ENCODE data around the gene MEF2D.

MEF2D gene

DNA sequence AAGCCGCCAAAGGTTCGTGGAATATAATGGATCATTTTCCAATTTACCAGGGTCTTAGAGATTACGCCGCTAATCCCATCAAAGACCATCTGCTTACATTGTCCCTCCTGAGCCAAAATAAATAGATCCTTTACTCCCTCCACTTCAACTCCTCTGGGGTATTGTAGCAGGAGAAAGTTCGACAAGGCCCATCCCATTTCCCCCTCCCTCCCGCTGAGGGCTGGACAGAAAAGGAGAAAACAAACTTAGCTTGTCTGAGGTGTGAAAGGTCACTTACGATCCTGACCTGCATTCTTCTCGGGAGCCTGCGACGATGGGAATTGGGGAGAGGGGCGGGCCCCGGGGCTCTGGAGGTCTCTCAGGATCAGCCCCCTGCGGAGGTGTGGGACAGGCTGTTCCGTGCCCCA lies 60.8 kb downstream of the MEF2D start:
- DNase-seq, result peak; percentile 44

DNA sequence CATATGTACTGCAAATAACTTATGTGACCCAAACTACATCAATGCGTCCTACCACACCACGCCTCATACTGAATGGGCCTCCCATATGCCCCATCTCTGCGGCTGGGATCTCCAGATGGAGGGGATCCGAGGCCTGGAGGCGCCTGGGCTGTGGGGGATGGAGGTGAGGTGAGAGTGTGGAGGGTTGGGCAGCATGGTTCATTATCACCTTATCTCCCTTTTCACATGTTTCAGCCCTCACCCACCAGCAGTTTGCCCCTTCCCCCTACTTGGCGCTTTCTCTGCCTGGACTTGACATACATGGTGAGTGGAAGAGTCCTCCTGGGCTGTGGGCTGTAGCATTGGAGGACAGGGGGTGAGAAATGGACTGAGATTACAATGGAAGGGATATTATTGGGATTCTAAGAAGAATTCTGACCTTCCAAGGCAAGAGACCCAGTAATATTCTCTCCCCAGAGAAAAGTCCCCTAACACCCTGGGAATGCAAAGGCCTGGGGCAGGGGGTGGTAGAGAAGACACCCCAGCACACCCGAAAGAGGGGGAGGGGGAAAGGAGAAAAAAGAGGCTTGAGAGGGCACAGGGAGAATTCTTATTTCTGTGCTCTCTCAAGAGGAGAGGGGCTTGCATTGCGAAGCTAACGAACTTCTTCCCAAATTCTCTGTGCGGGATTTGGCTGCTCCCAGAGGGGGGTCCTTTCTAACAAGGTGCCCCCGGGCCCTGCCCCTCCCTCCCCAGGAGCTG lies 61.4 kb downstream of the MEF2D start:
- no peak for DNase-seq

DNA sequence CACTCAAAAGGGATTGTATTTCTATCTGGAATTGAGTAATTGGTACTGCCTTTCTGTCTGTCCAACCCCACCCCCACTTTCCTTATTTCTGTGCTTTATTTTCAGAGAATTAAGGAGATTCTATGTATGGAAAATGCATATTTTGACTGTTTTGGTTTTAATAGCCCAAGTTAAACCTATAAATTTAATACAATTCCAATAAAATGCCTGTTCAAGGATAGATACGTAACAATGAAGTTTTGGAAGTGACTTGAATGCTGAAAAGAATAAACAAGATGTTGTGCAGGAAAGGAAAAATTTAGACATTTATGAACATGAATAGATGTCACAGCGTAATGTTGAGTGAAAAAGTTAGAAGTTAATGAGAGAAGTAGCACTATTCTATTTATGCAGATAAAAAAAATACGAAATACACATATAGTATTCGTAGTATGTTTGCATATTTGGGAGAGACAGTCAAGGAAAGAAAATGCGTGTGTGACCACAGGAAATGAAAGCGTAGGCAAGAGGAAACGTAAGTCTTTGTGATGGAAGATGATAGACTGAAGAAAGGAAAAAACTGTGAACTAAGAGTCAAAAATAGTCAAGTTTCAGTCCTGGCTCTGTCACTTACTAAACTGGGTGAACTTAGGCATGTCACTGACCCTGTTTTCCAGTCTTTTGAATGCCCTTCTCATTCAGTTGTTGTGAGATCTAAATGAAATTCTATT lies 62.1 kb downstream of the MEF2D start:
- DNase-seq, result peak; percentile 22

DNA sequence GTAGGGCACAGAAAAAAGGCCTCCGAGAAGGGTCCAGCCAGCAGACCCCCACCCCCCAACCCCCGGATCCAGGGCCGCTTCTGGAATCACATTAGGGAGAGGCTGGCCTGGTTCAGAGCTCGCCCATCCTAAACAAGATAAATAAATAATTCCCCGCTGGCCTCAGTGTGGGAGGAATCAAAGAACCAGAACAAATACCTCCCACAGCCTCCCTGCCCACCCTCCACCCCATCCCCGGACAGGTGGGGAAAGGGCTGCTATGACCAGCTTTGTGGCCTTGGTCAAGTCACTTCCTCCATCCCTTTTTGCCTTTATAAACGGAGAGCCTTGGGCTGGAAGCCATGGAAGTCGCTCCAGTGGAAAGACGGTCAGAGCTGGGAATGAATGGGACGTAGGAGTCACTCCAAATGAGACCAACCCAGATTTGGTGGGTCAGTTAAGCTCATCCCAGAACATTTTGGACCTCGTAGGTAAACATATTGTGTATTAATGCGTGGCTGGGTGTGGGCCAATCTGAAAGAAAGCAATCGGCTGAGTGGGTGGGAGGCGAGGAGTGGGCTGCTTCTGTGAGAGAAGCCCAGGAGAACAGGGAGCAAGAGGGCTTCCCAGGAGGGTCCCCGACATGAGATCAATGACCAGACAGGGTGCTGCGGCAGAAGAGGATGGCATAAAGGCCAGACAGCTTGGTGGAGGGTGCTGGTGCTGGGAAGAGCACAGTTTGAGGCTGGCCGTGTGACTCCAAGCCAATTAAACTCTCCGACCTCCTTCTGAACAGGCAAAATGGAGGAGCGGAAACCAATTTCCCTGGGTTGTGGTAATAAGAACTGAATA lies 63.3 kb downstream of the MEF2D start:
- DNase-seq, result peak; percentile 24

DNA sequence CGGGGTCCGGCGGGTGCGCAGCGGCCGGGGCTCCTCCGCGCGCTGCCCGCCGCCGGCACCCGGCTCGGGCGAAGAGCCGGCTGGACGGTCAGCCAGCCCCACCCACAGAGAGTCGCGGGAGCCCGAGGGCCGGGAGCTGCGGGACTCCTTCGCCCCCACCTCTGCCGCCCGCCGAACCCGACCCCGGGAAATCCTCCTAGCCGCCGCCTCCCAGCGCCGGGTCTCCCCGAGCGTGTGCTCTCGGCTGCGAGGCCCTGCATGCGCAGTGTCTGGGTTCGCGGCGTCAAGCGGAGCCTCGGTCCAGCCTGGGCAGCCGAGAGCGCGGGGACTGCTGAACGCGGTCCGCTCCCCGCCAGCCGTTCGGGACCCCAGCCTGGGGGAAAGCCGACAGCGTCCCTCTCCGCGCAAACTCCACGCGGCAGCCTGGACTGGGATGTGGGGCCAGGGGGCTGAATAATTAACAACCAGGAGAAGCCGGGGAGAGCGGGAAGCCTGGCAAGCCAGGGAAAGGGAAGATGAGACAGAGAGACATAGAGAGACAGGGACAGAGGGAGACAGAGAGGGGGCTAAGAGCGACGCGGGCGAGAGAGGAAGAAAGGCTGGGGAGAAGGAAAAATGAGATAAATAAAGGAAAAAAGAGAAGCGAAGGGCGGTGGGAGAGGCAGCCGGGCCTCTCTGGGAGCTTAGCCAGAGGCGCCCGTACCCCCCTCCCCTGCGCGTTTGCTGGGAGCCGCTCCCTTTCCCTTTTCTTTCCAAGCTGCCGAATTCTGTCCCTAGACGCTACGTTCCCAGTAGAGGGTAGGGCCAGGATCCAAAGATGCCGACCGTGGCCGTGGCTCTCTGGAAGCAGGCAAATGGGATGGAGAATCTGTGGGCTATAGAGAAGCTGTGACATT lies 64.2 kb downstream of the MEF2D start:
- peak; percentile 66 for DNase-seq

DNA sequence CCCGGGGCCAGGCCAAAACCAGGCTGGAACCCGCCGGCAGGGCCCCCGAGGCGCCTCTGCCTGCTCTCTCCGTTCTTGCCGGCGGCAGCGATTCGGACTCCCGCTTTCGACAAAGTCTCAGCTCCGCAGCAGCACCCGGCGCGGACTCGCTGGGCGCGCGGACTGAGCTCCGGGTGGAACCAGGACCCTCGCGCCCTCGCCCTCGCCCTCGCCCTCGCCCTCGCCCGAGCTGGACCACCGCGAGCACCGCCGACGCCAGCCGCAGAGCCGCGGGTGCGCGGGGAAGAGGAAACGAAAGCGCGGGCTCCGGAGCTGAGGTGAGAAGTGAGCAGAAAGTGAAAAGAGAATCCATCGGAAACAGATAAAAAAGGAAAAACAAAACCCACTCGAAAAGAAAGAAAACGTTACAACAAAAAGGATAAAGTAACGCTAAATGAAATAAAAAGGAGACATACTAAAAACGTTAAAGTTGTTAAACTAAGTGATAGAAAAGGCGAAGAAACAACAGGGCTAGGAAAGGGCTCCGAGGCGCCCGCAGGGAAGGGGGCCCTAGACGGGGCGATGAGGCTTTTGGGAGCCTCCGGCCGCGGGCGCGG lies 64.9 kb downstream of the MEF2D start:
- peak; percentile 64 for DNase-seq

DNA sequence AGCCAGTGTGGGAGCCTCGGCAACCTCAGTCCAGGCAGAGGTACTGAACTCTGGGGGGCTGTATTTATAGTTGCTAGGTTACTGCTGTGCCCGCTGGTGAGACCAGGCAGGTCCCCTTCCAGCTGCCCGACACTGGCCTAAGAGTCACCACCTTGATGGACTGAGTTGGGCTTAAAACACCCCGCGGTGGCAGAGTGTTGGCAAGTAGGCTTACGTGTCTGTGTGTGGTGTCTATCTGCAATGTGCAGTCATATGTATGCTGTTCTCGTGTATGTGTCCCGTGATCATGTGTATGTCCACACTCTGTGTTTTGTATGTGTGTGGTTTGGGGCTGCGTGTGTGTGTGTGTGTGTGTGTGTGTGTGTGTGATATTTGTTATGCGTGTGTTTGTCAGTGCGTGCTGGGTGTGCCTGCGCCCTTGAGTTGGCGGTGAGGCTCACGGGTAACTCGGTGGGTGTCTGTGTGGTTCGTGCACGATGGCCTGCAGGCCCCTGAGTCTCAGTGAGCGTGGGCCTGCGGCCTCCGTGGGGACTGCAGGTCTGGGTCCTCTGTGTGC lies 65.5 kb downstream of the MEF2D start:
- DNase-seq, result peak; percentile 55

DNA sequence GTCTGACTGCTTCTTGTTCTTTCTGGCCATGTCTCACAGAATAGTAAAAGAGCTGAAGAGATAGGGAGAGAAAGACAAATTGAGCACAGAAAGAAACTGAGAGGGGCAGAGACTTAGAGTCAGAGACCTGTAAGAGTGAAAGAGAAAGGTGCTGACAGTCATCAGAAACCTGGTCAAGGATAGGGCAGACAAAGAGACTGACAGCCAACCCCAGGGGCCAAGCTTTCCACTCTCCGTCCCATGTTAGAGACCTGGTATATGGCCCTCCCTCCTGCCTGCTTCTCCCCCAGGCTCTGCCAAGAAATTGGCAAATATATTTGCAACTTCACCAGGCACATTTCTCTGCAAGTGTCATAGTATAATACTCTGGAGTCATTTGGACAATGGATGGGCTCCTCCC lies 67.0 kb downstream of the MEF2D start:
- DNase-seq, result no peak

DNA sequence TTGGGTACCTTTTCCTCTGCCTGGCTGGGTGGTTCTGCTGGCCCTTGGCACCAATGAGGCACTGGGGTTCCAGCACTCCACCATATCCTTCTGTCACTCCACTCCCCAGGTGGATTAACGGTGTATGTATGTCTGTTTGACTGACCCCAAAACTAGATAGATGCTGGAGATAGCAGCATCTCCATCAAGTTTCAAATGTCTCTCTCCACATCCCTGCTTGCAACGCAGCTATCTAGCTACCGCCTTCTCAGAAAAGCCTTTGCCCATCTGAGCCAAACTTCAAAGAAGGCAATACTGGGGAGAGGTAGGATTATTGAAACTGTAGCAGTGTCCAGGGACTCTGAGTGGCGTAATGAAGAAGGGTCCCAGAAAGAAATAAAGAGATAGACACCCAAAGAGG lies 67.5 kb downstream of the MEF2D start:
- no peak for DNase-seq

DNA sequence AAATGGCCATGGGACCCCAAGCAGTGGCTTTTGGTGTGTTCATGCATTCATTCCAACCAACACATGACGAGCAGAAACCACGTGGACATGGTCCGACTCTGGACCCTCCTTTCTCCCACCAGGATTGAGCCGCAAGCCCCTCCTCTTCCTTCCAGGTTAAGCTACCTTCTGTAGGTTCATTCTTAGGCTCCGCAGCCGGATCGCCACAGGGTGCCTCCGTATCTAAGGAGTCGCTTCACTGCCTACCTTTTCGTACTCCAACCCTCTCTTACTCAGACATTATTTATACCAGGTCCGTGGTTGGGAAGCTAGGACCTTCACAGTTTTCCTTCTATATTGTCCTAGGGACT lies 67.9 kb downstream of the MEF2D start:
- no peak for DNase-seq

DNA sequence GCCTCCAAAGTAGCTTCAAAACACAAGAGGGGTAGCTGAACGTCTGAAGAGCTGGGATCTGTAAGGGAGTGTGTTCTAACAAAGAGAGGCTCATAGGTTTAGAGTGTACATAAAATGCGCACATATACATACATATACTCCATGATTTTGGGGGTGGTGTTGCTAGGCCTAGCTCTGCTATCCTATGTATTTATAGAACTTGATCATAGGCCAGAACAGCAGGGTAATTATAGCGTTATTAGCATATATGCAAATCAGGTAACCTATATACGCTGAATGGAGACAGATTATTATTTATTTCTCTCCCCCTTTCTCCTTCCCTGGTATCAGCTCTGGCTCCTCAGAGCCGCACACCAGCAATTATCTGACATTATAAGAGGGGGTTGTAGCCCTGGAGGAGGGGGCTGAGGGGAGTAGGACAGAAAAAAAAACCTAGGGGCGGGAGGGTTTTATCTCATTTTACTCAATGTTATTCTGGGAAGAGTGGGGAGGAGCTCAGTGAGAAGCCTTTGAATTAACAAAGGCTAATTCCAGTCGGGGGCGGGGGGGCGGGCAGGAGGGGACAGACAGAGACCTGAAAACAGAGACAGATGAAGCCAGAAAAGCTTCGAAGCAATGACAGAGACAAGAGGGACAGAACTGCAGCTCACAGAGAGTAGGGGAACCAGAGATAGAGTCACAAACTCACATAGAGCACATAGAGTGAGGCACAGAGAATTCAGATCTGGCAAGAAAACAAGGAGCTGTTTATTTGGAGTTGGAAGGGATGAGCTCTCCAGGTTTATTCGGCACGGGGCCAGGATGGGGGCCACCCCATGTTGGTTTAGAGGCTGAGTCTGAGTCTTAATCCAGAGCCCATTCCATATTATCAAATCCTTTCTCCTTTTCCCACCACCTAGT lies 68.6 kb downstream of the MEF2D start:
- DNase-seq, result no peak

DNA sequence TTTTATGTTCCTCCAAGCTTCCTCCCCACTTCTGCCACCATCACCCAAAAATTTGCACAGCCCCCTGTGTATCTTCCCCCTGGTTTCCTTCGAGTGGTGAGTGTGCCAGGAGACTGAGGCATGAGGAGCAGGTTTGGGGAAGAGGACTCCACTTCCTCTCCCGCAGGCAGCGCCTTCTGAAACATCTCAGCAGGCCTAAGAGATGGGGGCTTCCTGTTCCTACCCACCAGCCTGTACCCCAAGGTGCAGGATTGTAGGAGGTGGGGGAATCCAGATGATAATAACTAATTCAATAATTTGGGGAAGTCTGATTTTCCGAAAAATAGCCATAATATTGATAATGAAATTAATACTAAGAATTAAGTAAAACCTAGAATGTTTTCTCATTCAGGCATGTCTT lies 69.2 kb downstream of the MEF2D start:
- no peak for DNase-seq

DNA sequence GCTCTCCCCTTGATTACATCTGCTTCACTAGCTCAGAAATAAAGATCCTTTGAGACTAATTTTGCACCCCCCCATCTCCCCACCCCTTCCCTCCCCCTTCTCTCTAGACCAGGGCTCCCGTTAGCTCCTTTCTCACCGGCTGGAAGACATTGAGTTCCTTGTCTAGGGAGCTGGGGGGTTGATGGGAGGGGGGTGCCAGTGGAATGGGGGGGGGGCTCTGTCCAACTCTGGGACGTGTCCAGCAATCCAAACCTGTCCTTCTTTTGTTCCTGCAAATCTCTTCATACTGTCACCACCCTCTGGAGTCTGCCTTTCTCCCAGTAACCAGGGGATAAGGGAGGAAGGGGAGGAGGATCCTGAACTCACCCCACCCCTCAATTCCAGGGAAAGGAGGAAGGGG lies 69.7 kb downstream of the MEF2D start:
- DNase-seq, result no peak

DNA sequence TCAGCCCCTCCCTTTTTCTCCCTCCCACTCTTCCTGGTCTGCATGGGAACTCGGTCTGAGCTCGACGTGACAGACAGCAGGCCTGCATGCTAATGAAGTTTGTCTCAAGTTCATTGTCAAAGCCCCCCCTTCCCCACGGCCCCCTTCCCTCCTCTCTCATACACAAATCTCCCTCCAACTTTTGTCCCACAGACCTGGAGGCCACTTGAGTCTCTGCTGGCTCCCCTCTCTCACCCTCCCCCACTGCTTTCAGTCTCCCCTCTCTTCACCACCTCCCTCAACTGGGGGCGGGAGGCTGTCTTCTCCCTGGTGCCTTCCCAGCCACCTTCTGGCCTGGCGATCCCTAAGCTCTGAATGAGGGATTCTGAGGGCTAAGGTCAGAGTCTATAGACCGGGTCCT lies 70.3 kb downstream of the MEF2D start:
- DNase-seq, result peak; percentile 41

DNA sequence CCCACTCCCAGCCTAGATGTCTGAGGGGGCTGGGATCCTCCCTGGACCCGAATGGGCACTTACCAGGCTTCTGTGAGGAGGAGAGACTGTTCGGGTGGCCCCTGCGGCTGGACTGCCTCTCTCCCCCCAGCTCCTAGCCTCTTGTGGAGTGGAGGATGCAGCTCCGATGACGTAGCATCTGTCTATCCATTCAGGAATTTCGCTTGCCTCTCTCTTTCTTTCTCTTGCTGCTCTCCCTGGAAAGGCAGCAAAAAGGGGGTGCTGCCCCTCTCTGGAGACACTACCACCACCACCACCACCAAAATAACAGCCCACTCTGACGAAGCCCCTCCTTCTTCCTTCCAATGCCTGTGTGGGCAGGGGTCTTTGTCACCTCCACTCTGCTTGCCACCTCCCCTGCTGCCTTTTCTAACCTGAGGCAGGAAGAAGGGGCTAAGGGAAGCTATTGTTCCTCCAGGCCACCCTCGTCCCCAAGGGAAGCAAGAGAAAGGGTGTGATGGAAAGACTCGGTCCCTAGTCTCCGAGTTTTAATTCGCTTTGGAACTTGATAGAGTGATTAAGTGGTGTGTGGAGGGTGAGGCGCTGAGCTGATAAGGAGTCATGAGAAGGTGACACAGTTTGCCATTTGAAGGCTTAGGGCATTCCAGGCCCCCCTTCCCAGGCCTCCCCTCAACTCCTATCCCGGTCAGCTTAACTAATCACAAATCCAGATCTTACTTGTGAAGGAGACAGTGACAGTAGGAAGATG lies 71.1 kb downstream of the MEF2D start:
- DNase-seq, result peak; percentile 28

DNA sequence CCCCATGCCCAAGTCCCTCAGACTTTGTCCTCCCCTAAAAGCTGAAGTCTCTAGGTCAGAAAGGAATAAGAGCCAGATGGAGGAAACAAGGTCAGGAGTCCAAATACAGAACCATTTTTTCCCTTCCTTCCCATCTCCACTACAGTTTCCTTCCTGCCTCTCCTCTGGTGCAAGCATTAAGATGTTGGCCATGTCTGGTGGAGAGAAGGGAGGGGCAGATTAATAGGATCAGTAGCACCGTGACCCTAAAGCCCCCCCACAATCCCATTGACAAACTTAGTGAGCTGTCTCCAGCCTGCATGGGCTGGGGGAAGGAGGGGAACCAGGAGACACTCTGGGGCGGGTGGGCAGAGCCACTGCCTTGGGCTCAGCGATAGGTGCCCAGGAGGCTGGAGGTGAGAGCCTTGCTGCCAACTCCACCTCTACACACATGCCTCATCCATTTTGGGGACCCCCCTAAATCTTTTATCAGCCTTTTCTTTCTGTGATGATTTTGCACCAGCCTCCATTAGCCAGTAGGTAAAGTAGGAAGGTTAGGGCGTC lies 71.8 kb downstream of the MEF2D start:
- no peak for DNase-seq

DNA sequence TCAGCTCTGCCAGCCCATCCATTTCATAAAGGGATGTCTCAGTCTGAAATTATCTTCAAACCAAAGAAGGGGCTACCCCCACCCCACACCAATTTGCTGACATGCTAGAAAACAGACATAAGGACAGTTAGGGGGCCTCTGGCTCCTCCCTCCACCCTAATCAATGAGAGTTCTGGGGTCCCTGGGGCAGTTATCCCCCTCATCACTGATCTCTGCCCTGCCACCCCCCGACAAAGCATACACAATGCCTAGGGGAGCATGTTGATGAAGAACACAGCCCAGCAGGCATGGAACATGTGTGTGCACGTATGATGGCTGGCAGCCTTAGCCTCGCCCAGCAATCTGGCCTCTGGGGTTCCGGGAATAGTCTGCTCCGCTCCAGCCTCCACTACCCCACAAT lies 72.6 kb downstream of the MEF2D start:
- no peak for DNase-seq

DNA sequence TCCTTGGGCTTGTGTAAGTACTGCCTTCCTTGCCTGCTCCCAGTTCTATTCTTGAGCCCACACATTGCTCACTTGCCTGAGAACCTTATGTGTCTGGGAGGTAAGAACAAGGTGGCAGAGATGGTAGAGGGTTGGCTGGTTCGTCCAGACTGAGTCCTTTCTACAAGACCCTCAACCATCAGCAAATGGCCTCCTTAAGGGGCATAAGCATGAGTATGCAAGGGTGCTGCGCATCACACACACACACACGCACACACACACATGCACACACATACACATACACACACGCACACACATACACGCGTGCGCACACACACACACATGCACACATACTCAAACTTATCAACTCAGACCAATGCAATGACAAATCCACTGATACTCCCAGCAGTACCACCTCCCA lies 74.6 kb downstream of the MEF2D start:
- no peak for DNase-seq

DNA sequence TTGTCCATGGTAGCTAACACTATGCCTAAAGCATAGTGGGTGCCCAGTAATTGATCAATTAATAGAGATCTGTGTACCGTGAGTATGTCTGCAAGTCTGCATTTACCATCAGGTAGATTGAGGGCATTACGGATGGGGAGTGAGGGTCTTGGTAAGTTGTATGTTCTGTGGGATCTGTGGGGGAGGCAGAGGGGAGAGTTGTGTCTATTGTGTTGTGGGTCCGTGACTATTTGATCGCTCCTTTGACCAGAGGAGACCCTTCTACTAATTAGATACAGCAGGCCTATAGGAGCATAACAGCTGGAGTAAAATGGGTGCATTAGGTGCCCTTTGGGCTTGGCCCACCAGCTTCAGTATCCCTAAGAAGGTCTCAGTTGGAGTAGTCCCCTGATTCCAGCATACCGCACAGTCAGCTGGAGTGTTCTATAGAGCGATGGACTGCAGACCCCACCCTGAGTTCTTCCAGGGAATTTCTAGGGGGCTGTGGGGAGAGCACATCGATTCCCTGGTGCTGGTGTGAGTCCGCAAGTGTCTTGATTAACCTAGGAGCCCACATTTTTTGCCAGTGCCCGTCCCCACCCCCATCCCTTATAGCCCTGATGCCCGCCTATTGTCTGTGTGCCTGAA lies 75.7 kb downstream of the MEF2D start:
- no peak for DNase-seq

Data from eye (tissue), 1 donor.